ENCODE measurements around the gene SH3PXD2A.

DNA sequence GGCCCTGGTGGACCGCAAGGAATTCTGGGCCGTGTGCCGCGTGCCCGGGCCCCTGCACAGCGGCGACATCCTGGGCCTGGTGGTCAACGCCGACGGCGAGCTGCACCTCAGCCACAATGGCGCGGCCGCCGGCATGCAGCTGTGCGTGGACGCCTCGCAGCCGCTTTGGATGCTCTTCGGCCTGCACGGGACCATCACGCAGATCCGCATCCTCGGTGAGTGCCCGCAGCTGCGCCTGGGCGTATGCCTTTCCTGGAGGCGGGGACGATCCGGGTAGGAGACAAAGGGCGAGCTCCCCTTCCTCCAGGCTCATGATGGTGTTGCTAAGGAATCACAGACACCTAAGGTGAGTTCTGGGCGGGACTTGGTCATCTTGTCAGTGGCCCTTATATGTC, 270.4 kb downstream of the SH3PXD2A start:
- TF ChIP-seq, protein P1, sequence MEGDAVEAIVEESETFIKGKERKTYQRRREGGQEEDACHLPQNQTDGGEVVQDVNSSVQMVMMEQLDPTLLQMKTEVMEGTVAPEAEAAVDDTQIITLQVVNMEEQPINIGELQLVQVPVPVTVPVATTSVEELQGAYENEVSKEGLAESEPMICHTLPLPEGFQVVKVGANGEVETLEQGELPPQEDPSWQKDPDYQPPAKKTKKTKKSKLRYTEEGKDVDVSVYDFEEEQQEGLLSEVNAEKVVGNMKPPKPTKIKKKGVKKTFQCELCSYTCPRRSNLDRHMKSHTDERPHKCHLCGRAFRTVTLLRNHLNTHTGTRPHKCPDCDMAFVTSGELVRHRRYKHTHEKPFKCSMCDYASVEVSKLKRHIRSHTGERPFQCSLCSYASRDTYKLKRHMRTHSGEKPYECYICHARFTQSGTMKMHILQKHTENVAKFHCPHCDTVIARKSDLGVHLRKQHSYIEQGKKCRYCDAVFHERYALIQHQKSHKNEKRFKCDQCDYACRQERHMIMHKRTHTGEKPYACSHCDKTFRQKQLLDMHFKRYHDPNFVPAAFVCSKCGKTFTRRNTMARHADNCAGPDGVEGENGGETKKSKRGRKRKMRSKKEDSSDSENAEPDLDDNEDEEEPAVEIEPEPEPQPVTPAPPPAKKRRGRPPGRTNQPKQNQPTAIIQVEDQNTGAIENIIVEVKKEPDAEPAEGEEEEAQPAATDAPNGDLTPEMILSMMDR (conservative IDR thresholded peaks at IDR 0.05; ENCODE audit: low read depth, low read length), result no peak
- no peak for TF ChIP-seq EZH2 (IDR thresholded peaks at IDR 0.05; ENCODE audit: borderline replicate concordance, low read depth, low read length, poor library complexity, severe bottlenecking)
